HG03442 (cell line): ENCODE measurements around the gene SPSB2.

Experiments used
- ATAC-seq: cut with Tn5 transposase; IDR thresholded peaks from one replicate; pipeline ENCODE4 v1.9.1; 2021; ENCODE audit warnings: mild to moderate bottlenecking, moderate library complexity; ENCODE audit not compliant: unreplicated experiment

SPSB2 gene

DNA sequence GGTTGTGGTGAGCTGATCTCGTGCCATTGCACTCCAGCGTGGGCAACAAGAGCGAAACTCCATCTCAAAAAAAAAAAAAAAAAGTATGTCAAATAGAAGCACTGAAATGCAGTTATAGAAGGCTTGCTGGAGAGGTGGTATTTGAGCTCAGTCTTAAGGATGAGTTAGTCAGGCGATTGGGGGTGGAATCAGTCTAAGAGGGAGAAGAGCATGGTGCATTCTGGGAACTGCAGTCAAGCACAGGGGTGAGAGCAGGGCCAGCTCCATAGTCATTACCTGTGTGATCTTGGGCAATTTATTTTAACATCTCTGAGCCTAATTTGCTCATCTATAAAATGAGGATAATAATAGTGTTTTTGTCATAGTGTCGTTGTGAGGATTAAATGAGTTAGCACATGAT lies 38.2 kb downstream of the SPSB2 start:
- ATAC-seq = no peak

GRCh38 chr12:6834254-6834653 lies 38.8 kb downstream of the SPSB2 start:
- ATAC-seq = no peak

DNA sequence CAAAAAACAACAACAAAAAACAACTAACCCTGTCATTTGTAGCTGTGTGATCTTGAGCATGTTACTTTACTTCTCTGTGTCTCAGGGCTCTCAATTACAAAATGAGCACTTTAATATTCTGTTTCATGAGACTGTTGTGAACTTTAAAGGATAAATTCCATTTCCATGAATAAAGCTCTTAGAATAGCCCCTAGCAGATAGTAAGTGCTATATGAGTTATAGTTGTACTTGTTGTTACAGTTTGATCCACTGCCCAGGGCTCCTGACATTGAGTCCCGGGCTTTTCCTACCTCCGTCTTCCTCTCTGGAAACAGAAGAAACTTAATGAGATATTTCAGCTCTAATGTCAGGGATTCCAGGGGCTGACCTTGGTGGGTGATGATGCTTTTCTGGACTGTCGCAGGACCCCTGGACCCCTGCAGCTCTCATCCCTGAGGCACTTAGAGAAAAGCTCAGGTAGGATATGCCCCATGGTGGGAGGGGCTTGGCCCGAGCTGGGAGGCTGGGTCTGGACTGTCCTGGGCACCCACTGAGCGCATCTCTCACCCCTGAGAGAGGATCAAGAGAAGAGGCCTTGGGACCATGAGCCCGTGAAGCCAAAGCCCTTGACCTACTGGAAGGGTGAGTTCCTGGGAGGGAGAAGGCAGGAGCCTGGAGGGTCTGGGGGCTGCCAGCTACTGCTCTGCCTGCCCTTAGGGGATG lies 39.8 kb downstream of the SPSB2 start:
- no peak for ATAC-seq

GRCh38 chr12:6832125-6832524 lies 41.0 kb downstream of the SPSB2 start:
- ATAC-seq = no peak

GRCh38 chr12:6831450-6831995 lies 41.6 kb downstream of the SPSB2 start:
- ATAC-seq = no peak

GRCh38 chr12:6830999-6831398 lies 42.1 kb downstream of the SPSB2 start:
- no peak for ATAC-seq

GRCh38 chr12:6830286-6830890 lies 42.7 kb downstream of the SPSB2 start:
- no peak for ATAC-seq

DNA sequence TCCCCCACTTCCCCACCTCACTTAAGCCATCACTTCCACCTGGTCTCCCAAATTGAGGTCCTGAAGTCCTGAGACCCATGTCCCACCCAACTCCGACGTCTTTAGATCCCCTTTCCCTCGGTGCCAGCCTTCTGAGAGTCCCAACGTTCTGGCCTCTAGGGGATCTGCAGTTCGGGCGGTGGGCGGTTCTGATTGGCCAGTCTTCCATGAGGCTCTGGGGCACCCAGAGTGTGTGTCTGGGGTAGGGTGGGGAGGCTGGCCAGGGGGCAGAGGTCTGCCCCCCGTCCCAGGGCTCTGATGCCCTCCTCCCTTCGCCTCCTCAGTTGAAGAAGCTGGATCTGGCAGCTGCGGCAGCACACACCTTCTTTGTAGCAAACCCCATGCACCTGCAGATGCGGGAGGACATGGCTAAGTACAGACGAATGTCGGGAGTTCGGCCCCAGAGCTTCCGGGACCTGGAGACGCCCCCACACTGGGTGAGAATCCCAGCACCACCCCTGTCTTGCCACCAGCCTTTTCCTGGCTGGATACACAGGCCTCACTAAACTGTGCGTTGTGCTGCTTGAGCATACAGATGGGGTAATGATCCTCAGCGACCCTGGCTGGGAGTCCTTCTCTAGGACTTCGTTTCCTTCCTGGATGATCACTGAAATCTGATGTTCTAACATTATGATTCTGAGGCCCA lies 43.4 kb downstream of the SPSB2 start:
- ATAC-seq = no peak

DNA sequence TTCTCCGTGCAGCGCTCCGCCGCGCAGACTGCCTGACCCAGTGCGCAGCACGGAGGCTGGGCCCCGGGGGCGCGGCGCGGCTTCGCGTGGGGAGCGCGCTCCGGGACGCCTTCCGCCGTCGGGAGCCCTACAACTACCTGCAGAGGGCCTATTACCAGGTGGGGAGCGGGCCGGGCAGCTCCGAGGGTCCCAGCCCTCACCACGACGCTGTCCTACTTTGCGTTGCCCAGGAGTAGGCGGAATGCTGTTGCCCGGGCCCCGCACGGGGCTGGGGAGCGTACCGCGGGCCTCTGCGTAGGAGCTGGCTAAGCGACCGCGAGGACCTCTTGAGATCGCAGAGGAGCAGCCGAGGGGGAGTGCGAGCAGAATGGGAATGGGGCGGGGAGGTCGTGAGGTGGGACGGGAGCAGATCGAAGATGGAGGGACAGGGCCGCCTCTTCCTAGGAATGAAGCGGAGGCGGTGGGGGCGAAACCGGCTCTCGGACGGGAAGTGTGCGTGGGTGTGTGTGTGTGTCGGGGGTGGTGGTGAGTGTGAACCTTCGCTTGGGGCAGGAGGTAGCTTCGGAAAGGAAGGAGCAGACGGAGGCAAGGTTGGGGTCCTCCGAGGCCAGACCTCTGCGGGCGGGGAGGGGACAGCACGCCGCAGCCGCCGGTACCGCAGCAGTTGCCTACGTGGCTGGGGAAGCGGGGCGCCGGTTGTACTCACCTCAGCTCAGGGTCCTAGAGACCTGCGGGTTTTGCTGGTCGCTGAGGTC lies 44.1 kb downstream of the SPSB2 start:
- no peak for ATAC-seq

- no peak for ATAC-seq
Observed at GRCh38 chr12:6827982-6828780, 44.9 kb downstream of the SPSB2 start, which contains the start of gene P3H3. Gene P3H3 (plus strand): TSS chr12:6828407. CDS start chr12:6828441, 34 bp downstream.

DNA sequence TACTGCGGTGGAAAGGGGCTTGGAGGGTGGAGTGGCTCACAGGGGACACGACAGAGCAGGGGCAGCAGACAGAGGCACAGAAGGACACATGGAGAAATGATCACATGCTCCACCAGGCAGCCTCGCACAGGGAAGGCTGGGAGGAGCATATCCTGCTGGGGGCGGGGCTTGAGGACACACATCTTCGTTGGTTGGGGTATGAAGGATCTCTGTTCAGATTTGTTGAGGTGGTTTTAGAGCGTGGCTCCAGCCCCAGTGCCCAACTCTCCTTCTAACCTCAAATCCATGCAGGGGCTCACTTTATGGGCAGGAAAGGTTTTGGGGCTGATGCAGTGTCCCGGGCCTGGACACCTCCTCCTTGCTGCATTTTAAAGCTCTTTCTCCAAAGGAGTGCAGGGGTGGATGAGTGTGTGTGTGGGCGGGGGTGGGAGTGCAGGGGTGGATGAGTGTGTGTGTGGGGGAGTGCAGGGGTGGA lies 45.6 kb downstream of the SPSB2 start:
- no peak for ATAC-seq

- no peak for ATAC-seq
Observed at GRCh38 chr12:6826734-6827436, 46.2 kb downstream of the SPSB2 start.

GRCh38 chr12:6826125-6826733 lies 46.9 kb downstream of the SPSB2 start:
- ATAC-seq = no peak

GRCh38 chr12:6825398-6826124 lies 47.5 kb downstream of the SPSB2 start:
- no peak for ATAC-seq

DNA sequence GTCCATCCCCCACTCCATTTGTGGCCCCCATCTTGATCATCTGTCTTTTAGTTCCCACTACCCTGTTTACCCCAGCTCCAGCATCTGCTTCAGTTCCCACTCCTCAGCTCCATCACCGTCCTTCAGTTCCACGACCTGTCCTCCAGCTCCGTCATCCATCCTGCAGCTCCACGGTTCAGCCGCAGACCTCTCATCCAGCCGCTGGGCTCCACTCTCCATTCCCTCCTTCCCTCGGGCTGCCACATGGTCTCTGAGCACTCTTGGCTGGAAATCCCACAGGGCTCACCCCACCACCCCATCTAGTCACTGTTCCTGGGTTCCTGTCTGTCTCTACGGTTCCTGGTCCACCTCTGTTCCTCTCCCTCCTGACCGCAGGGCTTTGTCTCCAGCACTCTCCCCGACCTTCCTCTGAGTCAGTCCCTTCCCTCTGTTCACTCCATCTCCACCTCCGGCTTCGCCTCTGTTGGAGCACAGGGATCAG lies 48.2 kb downstream of the SPSB2 start:
- ATAC-seq = no peak

DNA sequence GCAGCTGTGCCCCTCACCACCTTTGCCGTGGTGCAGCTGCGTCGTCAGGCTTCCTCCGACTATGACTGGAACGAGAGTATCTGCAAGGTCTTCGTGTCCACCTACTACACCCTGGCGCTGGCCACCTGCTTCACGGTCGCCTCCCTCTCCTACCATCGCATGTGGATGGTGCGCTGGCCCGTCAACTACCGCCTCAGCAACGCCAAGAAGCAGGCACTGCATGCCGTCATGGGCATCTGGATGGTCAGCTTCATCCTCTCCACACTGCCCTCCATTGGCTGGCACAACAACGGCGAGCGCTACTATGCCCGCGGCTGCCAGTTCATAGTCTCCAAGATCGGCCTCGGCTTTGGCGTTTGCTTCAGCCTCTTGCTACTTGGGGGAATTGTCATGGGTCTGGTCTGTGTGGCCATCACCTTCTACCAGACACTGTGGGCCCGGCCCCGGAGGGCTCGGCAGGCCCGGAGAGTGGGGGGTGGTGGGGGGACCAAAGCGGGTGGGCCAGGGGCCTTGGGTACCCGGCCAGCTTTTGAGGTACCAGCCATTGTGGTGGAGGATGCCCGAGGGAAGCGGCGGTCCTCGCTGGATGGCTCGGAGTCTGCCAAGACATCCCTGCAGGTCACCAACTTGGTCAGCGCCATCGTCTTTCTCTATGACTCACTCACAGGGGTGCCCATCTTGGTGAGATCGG lies 48.9 kb downstream of the SPSB2 start:
- ATAC-seq = no peak

- no peak for ATAC-seq
Observed at GRCh38 chr12:6823182-6824084, 49.7 kb downstream of the SPSB2 start.
